Skin epidermis (tissue), 12 donors: Measurements from ENCODE around the gene COL1A1.

Experiments
- H3K27ac ChIP-seq, 21 experiments: fragments of 200-600 bp; sonication (generic) in 11 of 21; one replicate each; pipeline ENCODE4 v1.5.0; 2020; ENCODE audit warnings: mild to moderate bottlenecking in 3 of 21, inconsistent platforms in 2 of 21, moderate library complexity in 2 of 21
- H3K4me3 ChIP-seq, 7 experiments: fragments of 200-600 bp; sonication (generic) in 2 of 7; one replicate each; pipeline ENCODE4 v1.5.0; 2020; ENCODE audit warnings: inconsistent platforms in 2 of 7, mild to moderate bottlenecking in 2 of 7, moderate library complexity in 1 of 7

COL1A1 gene

GRCh38 chr17:50189550-50190292 is 11.7 kb downstream of the COL1A1 start:
- peak overlapping the region in 14 of 21 experiments; percentile 1 to 97 (median 66) for H3K27ac ChIP-seq
- H3K4me3 ChIP-seq = no peak overlapping the region

GRCh38 chr17:50188921-50189549 is 12.4 kb downstream of the COL1A1 start:
- Histone ChIP-seq H3K27ac (peak overlapping the region in 15 of 21 experiments; percentile 4 to 97 (median 66)), H3K4me3 (no peak overlapping the region)

- H3K27ac ChIP-seq = peak overlapping the region in 14 of 21 experiments; percentile 4 to 97 (median 68)
- no peak overlapping the region for H3K4me3 ChIP-seq
Observed at GRCh38 chr17:50188531-50188920, 12.9 kb downstream of the COL1A1 start.

GRCh38 chr17:50187751-50188530 is 13.5 kb downstream of the COL1A1 start:
- H3K4me3 ChIP-seq = no peak overlapping the region
- peak overlapping the region in 16 of 21 experiments; percentile 4 to 97 (median 66) for H3K27ac ChIP-seq

- H3K27ac ChIP-seq = peak overlapping the region in 15 of 21 experiments; percentile 6 to 97 (median 66)
Observed at GRCh38 chr17:50187394-50187725, 14.1 kb downstream of the COL1A1 start.

GRCh38 chr17:50186661-50187393 is 14.6 kb downstream of the COL1A1 start:
- H3K4me3 ChIP-seq = no peak overlapping the region
- H3K27ac ChIP-seq = peak overlapping the region in 15 of 21 experiments; percentile 10 to 97 (median 66)

More at GRCh38 chr17:50187394-50187725, 14.1 kb downstream of the COL1A1 start:
- H3K4me3 ChIP-seq = no peak overlapping the region

GRCh38 chr17:50185631-50186471 is 15.6 kb downstream of the COL1A1 start:
- Histone ChIP-seq H3K27ac (peak overlapping the region in 10 of 21 experiments; percentile 27 to 97 (median 83)), H3K4me3 (no peak overlapping the region)

GRCh38 chr17:50184611-50185398 is 16.6 kb downstream of the COL1A1 start:
- H3K27ac ChIP-seq = peak overlapping the region in 18 of 21 experiments; percentile 3 to 97 (median 70)

GRCh38 chr17:50184064-50184463 is 17.4 kb downstream of the COL1A1 start:
- H3K27ac ChIP-seq = peak overlapping the region in 14 of 21 experiments; percentile 3 to 97 (median 67)
- H3K4me3 ChIP-seq = no peak overlapping the region

More at GRCh38 chr17:50184611-50185398, 16.6 kb downstream of the COL1A1 start:
- H3K4me3 ChIP-seq = no peak overlapping the region

- no peak overlapping the region for H3K4me3 ChIP-seq
- peak overlapping the region in 14 of 21 experiments; percentile 1 to 97 (median 64) for H3K27ac ChIP-seq
Observed at GRCh38 chr17:50183421-50183994, 17.9 kb downstream of the COL1A1 start.

GRCh38 chr17:50182783-50183420 is 18.5 kb downstream of the COL1A1 start:
- Histone ChIP-seq H3K27ac (peak overlapping the region in 10 of 21 experiments; percentile 1 to 97 (median 61)), H3K4me3 (no peak overlapping the region)

GRCh38 chr17:50181591-50182560 is 19.6 kb downstream of the COL1A1 start:
- H3K27ac ChIP-seq = peak overlapping the region in 9 of 21 experiments; percentile 3 to 97 (median 51)
- H3K4me3 ChIP-seq = no peak overlapping the region

GRCh38 chr17:50181144-50181543 is 20.3 kb downstream of the COL1A1 start:
- Histone ChIP-seq H3K4me3 (no peak overlapping the region), H3K27ac (peak overlapping the region in 9 of 21 experiments; percentile 3 to 97 (median 43))

- peak overlapping the region in 7 of 21 experiments; percentile 19 to 58 (median 50) for H3K27ac ChIP-seq
Observed at GRCh38 chr17:50180620-50181019, 20.8 kb downstream of the COL1A1 start.

GRCh38 chr17:50180111-50180510 is 21.3 kb downstream of the COL1A1 start:
- Histone ChIP-seq H3K4me3 (no peak overlapping the region), H3K27ac (peak overlapping the region in 4 of 21 experiments; percentile 19 to 57 (median 50))

More at GRCh38 chr17:50180620-50181019, 20.8 kb downstream of the COL1A1 start:
- no peak overlapping the region for H3K4me3 ChIP-seq
